Endothelial cell of umbilical vein (primary cell): ENCODE results near the gene KTN1.

Experiments used
- CTCF ChIP-seq, 2 donors: IDR thresholded peaks; 1 replicate in 1 of 2; 2 replicates in 1 of 2; pipeline ENCODE4 v1.5.1; 2011; ENCODE audit warnings: low read length in 2 of 2, mild to moderate bottlenecking in 2 of 2, moderate library complexity in 2 of 2, control low read depth in 1 of 2, inconsistent platforms in 1 of 2, low read depth in 1 of 2; ENCODE audit not compliant: insufficient read depth in 1 of 2; ENCODE audit errors: extremely low read depth in 1 of 2
- EZH2 ChIP-seq: IDR thresholded peaks from 2 replicates; pipeline ENCODE4 v1.6.1; 2012; ENCODE audit warnings: borderline replicate concordance, low read depth, mild to moderate bottlenecking, moderate library complexity, low read length, inconsistent platforms; ENCODE audit not compliant: severe bottlenecking
- MAX ChIP-seq: IDR thresholded peaks from 2 replicates; pipeline ENCODE4 v1.6.1; 2011; ENCODE audit not compliant: insufficient read depth, insufficient read length

- TF ChIP-seq MAX (no peak), CTCF (IDR thresholded peaks at IDR 0.05; ENCODE audit: extremely low read depth in 1 of 2, insufficient read depth in 1 of 2, low read depth in 1 of 2, low read length in 2 of 2) (no peak), EZH2 (no peak)
Measured at GRCh38 chr14:55533960-55534359, 46.0 kb upstream of the KTN1 start.
